HG03159 (cell line): ENCODE measurements around the gene CPSF3.

Experiments
- ATAC-seq: cut with Tn5 transposase; IDR thresholded peaks from one replicate; pipeline ENCODE4 v1.9.1; 2021; ENCODE audit warnings: mild to moderate bottlenecking, moderate library complexity; ENCODE audit not compliant: unreplicated experiment

The CPSF3 gene

GRCh38 chr2:9423100-9423921, at the start of gene CPSF3, which contains the start of gene ITGB1BP1:
TSS of gene CPSF3 (plus strand) at chr2:9423654. CDS start at chr2:9423774, 120 bp downstream.
TSS of gene ITGB1BP1 (minus strand) at chr2:9423528. CDS start at chr2:9418697, 4,831 bp downstream.
- peak; percentile 86 for ATAC-seq

GRCh38 chr2:9374071-9374730, 49.3 kb upstream of the CPSF3 start:
- ATAC-seq: no peak

DNA sequence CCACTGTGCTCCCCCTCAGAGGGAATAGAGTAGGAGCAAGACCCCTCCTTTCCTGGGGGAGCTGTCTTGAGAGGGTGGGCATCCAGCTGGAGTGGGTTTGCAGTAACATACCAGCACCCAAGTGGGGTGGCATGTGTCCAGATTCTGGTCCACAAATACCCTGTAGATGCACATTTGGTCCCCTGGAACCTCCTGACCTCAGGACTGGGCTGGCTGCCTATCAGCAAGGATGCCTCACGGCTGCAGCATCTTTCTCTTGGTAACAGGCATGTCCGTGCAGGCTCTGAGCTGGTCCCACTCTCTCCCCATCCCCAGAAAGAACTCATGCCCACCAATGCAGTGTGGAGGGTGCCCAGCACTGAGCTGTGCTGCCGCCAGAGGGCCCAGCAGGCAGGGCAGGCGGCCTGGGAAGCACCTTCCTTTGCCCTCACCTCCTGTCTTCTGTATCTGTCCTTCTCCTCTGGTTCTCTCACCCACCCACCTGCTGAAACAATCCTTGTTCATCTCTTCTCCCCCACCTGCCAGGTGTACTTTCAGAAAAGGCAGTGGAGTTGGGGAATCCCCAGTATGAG, 47.5 kb upstream of the CPSF3 start:
- no peak for ATAC-seq

GRCh38 chr2:9377461-9378097, 45.9 kb upstream of the CPSF3 start:
- no peak for ATAC-seq

- no peak for ATAC-seq
Measured at GRCh38 chr2:9378433-9379390, 44.7 kb upstream of the CPSF3 start.

DNA sequence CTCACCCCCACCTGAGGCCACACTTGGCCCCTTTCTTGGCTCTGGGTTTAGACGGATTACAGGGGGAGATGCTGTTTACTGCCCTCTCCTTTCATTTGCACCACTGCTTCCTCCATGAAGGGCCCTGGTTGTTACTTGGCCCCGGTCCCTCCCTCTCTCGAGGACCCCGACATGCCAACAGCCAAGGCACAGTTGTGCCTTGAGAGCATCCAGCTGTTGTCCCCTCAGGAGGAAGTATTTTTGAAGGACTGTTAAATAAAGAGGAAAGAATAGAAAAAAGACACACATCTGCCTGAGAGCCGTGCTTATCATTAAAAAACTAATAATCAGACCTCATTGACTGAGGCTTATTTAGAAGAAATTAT, 44.1 kb upstream of the CPSF3 start:
- no peak for ATAC-seq

DNA sequence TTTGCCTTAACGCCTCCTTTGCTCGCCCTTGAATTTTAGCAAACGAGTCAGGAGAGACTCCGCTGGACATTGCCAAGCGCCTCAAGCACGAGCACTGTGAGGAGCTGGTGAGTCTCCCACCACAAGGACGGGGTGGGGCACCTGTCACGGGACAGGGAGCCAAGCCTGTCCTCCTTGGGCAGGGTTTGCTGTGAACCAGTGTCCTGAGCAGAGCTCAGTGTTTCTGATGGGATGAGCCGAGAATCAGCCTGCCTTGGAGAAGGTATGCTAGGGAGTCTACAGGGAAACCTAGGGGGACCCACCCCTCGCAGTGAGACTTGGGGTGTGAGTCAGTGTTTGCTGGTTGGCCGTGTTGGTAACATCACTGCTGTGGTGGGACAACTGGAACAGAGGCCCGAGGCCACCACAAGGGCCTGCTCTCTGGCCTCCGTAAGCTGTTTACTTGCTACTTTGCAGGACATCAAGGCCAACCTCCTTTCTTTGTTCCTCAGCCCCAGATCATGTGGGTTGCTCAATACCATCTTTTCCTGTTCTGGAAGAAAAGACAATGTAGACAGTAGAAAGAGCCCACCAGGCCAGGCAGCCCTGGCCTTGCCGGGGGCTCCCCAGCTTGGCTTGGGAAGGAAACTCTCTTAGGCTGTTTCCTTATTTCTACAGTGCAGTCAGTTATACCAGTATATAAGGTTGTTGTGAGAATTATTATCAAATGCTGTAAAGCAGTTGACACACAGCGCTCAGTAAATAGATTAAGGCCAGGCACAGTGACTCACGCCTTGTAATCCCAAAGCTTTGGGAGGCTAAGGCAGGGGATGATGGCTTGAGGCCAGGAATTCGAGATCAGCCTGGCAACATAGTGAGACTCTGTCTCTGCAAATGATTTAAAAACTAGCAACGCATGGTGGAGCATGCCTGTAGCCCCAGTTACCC, 42.5 kb upstream of the CPSF3 start:
- no peak for ATAC-seq

DNA sequence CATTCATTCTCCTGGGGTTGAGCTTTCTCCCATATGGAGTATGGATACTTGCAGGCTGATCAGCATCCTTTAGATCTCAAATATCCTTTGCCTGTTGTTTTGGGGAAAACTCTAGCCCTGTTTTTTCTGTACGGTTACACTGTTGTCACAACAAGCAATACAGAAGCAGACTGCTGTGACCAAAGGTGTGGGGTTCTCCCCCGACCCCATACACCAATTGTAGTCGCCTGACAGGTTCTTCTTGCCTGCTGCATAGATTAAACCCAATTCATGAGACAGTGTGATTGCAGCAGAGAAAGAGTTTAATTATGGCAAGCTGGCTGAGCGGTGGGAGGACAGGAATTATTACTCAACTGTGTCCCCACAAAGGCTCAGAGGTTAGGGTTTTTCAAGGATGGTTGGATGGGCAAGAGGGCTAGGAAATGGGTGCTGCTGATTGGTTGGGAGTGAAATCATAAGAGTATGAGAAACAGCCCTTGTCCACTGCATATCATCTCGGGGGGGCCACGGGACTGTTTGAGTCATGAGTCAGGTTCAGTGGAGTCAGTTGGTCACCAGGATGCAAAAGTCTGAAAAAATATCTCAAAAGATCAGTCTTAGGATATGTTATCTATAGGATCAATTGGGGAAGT, 40.7 kb upstream of the CPSF3 start:
- ATAC-seq: no peak

DNA sequence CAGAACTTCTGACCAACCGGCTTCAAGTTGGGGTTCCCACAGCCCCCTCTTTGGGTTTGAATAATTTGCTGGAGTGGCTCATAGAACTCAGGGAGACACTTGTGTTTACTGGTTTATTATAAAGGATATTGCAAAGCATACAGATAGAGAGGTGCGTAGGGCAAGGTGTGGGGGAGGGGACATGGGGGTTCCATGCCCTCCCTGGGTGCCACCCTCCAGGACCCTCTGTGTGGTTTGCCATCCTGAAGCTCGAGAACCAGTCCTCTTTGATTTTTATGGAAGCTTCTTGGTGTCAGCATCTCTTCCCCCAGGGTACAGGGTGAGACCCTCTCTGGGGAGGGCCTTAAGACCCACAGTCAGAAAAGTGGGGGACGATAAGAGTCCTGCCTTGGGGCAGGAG, 38.9 kb upstream of the CPSF3 start:
- ATAC-seq: no peak

DNA sequence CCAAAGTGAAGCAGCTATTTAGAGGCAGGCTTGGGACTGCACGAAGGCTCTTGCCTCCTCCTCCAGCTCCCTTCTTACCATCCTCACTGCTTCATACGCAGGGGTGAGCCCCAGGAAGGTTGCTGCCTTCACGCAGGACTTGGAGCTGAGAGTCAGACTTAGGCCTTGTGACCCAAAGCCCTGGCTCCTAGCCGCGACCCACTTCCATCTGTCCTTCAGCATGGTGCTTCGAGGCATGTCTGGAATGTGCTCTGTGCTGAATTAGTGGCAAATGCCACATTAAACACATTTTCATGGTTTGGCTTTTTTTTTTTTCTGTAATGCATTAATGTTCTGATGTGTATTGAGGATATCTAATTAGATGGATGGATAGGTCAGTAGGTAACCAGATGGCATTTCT, 37.6 kb upstream of the CPSF3 start:
- no peak for ATAC-seq

DNA sequence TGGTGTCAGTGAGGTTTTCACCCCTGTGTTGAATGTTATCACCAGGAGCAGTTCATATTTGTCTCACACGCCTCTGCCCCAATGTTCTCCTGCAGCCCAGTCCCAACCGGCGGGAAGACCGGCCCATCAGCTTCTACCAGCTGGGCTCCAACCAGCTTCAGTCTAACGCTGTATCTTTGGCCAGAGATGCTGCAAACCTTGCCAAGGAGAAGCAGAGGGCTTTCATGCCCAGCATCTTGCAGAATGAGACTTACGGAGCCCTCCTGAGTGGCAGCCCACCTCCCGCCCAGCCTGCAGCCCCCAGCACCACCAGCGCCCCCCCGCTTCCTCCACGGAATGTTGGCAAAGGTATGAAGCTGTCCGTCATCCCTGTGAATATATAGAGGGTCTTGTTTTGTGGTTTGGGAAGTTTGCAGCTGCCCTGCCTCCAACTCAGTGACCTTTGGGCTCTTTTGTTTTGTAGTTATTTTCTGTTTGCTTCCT, 35.2 kb upstream of the CPSF3 start:
- ATAC-seq: no peak

DNA sequence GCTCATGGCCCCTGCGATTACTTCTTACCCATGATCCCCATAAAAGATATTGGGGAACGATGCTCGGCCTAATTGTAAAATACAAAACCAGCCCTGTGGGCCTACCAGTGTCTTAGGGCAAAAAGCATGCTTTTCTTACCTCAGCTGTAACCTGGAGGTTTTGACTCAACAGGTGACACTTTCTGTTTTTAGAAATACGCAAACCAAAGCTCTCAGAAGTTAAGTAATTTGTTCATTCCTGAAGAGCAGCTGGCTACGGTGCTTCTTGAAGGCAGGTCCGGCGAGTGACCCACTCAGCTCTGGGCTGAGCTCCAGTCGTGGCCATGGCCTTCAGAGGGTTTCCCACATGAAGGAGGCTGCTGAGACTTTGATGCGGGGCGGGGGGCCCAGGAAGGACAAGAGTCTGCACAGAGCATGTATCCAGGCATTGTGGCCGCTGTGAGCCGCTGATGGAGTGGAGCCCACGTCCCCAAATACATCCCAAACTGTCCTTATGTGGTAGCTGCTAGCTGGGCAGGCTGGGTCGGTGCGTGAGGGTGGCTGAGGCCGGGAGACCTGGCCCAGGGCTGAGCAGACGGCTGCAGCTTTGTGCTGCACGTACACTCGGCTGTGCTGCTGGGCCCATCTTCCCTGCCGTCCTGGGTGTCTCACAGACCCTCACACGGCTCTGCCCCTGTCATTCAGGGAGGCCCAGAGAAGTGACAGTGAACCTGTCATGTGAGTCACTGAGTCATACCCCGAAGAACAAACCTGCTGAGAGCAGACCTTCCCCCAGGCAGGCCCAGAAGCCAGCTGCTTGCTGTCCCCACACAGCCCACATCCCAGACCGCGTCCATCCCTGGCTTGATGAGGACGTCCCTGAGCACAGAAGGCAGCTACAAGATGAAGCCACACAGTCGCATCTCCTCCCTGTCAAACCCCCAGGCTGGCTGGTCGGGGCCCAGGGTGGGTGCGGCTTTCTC, 34.2 kb upstream of the CPSF3 start:
- ATAC-seq: no peak

DNA sequence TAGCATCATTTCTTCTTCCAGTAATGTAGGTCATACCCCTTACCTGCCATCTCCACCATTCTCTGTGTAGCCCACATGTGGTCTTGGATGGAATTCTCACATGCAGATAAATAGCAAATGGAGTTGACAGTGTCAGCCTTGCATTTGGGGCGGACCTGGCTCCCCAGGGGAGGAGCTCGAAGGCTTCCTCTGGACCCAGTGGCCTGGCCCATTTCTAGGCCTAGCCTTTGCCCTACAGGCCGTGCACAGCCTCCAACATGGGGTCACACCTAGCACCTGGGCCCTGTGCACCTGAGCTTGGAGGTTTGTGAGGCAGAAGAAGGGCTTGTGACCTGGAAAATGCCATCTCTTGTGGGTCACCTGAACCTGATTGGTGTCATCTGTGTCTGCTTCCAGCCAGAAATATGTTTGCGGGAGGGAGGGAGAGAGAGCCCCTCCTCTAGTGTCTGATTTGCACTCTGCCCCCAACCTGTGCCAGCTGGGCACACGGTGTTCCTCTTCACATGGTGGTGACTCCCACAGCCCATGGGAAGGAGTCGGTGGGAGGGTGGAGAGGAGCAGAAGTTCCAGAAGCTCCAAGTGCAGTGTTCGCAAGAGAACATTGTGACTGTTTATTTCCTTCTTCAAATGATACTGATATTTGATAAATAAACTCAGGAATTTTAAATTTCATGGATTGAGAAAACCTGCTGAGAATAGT, 33.2 kb upstream of the CPSF3 start:
- ATAC-seq: no peak

- ATAC-seq: no peak
Measured at GRCh38 chr2:9390991-9391390, 32.5 kb upstream of the CPSF3 start.

DNA sequence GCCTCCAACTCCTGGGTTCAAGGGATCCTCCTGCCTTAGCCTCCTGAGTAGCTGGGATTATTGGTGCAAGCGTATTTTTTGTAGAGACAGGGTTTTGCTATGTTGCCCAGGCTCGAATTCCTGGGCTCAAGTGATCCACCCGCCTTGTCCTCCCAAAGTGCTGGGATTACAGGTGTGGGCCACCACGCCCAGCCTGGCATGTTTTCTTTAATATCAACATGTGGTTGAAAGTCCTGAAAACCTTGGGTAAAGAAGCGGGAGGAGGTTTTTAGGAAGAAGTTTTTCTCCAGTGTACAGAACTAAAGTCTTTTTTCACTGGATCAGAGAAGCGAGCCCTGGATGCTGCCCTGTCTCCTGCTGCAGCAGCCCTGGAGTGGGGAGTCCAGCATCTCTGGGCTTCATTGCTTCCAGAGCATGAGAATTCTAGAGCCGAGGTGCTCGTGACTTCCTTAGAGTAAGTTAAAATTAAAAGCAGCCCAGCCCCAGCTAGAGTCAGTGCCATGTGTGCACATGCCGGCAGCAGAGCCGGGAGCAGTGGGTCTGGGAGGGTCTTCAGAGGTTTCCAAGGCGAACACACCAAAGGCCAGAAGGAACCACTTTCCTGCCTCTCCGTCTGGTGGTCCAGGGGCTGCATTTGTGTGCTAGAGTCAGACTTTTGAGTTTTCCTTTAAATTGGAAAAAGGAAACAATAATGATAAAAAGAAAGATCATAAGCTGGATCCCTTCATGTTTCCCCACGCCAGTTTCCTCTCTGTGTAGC, 31.3 kb upstream of the CPSF3 start:
- ATAC-seq: no peak
